ENCODE data around the gene SKIC8.

Gene SKIC8

DNA sequence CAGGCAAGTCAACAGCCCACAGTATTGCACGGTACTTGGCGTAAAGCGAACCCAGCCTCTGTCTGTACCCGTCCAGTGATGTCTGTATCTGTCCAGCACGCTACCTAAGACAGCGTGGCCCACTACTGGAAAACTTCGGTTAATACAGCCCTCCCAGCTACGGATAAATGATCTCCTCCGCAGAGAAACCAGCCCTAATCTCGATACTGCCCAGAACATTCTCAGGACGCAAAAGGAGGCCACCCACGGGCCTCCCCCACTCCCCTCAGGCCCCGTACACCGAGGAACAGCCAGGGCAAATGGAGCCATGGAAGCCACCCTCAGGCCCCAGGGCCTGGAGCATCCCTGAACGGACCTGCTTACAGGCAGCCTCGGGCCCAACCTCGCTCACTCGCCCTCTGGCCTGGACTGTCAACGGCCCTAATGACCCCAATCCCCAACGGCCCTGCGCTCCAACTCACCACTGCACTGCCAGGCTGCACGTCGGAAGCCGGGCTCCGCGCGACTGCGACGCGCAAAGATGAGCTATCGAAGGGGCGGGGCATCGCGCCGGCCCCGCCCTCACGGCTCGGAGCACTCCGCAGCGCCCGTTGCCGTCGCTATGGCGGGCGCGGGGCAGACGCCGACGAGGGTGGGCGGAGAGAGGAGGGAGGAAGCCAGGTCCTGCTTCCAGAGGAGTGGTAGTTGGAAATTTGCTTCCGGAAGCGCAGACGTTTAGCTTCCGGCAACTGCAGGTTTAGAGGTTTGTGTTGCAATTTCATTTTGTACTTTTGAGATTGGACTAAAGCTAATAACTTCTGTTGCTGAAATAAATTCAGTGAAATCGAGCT lies at the start of gene SKIC8:
TSS of gene SKIC8 (minus strand) at position 509 of the 830 bp plus-strand sequence. CDS start 3,923 bp downstream, outside the sequence.
- DNase-seq = peak; percentile 95

- DNase-seq = no peak
These were observed 48.5 kb upstream of the SKIC8 start for GRCh38 chr15:78347586-78348543.

DNA sequence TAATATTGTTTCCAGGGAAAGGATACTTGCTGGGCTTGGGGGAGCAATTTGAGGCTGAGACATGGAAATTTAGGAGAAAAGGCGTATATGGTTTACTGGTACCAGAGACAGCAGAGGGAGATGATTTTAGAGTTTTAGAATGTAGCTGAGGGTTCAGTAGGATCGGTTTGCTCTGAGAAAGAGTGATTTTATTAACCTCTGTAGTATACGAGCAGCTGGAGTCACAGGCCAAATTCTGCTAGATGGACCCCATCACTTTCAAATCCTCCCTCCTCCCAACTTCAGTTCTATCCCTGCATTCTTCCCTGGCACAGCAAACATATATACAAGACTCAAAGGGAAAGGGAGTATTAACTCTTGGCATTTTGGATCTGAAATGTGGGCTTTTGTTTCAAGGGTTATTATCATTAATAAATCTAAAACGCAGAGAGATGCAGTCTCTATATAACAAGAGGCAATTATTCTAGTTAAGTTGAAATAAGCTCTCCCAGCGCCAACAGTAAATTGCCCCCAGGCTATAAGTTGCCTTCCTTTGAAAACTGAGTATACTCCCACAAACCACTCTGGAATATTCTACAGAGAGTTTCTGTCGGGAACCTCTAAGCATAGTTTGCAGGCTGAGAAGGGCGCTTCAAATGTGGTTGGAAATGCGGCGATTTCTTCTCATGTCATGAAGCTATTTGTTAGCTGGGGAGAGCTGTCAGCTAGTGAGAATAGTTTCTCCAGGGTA lies 46.2 kb upstream of the SKIC8 start:
- DNase-seq = no peak

DNA sequence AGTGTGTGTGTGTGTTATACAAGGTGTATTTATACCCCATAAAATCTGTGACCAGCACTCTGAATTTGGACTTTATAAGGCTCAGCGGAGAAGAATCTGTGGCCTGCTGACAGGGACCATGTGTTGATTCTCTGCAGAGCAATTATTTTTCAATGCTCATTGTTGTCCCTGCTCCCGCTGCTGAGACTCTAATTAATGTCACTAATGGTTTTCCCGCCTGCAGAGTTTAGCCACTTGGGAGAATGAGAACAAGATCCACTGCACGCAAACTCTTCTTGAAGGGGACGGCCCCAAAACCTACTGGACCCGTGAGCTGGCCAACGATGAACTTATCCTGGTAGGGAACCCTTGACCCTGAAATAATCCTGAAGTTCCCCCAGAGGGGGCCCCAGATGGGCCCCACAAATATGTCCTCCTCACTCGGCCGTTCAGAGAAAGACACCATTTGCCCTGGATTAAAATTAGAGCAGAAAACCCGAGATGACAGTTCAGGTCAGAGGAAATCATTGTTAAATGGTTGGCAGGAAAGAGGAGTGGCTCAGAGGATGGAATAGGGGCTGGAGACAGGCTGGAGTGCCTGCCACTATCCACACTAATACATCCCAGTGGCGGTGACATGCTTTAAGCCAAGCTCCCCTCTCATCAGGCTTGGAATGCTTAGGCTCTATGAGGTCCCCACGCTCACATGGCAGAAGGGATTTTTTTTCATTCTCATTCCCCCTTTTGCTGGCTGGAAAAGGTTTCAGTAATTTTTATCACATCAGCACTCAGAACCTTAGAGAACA lies 44.1 kb upstream of the SKIC8 start:
- no peak for DNase-seq

DNA sequence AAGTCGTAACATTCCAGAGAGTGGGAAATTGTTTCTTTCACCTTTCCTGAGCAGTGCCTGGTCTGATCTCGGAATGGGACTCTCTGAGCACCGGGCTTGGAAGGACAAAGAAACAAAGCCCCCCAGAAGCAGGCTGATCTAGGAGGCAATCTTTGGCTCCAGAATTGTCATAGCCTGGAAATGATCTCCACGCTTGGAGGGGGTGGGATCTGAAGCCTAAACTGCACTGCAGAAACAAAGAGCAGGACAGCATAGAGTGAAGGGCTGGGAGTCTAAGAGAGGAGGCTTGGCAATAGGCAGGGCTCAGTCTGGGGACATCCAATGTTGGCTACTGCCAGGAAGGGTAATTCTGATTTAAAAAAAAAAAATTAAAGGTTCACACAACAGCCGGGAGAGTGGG lies 42.6 kb upstream of the SKIC8 start:
- no peak for DNase-seq

- DNase-seq = no peak
These were observed 41.9 kb upstream of the SKIC8 start for GRCh38 chr15:78341057-78341987.

DNA sequence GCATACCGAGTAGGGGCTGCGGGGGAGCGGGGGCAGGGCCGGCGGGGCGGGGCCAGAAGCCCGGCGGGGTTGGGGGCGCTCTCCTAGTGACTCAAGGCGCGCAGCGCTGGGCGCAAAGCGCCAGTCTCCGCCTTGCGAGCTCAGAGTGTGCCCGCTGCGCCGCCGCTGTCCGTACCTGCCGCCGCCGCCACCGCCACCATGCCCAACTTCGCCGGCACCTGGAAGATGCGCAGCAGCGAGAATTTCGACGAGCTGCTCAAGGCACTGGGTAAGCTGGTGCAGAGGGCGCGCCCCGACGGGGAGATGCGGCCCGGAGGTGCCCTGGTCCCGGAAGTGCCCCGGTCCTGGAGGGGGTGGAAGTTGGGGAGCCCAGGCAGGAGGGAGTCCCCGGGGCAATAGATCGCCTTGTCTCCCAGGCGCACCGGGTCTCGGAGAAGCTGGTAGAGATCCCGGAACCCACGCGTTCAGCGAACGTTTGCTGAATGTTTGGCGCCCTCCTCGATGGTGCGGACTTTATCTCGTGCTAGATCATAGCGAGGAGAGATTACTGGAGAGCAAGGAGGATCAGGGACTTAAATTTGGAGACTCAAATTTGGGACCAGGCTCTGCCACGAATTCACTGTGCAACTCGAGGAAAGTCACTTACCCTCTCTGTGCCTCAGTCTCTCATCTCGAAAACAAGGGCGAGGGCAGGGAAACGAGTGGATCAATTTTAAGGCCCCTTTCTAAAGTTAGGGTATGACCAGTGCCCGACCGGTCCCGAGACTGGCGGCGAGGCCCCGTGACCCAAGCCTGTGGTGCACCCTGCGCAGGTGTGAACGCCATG lies 41.0 kb upstream of the SKIC8 start, which contains the start of gene CRABP1:
TSS of gene CRABP1 (plus strand) at position 123 of the 826 bp plus-strand sequence. CDS start at position 199, 76 bp downstream.
- DNase-seq = no peak

- no peak for DNase-seq
These were observed 40.1 kb upstream of the SKIC8 start for GRCh38 chr15:78339559-78339958.

- no peak for DNase-seq
These were observed 39.4 kb upstream of the SKIC8 start for GRCh38 chr15:78338781-78339180.

- DNase-seq = no peak
These were observed 36.6 kb upstream of the SKIC8 start for GRCh38 chr15:78335985-78336384.

GRCh38 chr15:78334845-78335244 lies 35.4 kb upstream of the SKIC8 start:
- DNase-seq = no peak

- DNase-seq = no peak
These were observed 30.2 kb upstream of the SKIC8 start for GRCh38 chr15:78329625-78330024.

DNA sequence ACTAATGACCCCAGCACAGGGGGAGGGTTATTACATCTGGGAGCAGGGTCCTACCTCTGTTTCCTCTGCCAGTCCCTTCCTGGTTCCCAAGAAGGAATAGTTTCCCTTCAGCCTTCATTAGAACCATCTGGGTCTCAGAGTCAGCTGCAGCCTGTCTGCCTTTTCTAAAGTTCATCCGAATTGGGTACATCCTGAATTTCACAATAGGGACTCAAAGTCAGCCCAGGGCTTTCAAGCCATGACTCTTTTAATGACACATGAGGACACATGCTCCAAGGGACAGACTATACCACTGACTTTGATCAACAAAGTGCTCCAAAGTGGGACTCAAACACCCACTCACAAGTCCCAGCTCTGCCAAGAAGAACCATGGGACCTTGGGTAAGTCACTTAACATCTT lies 28.1 kb upstream of the SKIC8 start:
- DNase-seq = no peak

GRCh38 chr15:78325092-78325843 lies 25.9 kb upstream of the SKIC8 start:
- DNase-seq = no peak

- no peak for DNase-seq
These were observed 24.7 kb upstream of the SKIC8 start for GRCh38 chr15:78324144-78324543.

DNA sequence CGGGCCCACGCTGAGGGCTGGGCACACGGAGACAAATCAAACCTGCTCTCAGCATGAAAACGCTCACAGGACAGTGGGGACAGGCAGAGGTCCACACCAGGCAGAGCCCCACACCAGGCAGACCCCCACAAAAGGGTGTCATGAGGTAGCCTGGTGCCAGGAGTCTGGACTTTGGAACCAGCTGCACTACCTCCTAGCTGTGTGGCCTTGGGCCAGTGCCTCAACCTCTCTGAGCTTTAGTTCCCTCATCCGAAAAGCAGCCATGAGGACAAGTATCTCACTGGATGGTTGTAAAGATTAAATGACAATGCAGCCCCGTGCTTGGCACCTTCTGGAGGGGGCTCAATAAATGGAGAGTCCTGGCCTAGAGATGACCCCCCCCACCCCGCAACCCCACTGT lies 24.3 kb upstream of the SKIC8 start:
- DNase-seq = no peak

DNA sequence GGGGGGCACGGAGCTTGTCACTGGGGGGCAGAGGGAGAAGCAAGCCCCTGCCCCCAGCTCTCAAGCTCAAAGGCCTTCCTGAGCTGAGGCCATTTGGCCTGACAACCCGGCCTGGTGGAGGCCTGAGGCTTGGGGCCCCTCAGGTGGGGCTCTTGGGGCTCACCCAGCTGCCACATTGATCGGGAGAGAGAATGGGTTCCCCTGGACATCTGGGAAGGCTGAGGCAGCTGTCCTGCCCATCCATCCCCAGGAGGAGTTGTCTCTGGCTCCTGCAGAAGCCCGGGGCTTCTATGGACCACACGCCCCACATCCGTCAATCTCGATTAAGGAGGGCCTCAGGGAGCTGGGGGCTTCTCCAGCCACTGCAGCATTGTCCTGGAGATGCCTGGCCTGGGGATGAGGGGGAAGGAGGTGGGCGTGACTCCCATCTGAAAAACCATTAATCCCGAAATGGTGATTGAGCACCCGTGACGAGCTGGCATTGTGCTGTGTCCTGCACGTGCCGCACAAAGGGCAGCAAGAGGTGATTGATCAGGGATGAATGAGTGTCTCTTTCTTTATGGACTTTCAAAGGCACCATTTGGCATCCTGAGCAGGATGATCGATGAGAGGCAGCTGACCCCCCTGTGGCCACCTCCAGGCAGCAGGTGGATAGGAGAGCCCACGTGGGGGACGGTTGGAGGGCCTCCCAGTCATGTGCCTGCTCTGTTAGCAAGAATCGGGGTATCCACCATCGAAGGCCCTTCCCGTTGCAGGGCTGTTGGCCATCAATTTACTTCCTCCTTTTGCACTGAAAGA lies 23.5 kb upstream of the SKIC8 start:
- DNase-seq = no peak

DNA sequence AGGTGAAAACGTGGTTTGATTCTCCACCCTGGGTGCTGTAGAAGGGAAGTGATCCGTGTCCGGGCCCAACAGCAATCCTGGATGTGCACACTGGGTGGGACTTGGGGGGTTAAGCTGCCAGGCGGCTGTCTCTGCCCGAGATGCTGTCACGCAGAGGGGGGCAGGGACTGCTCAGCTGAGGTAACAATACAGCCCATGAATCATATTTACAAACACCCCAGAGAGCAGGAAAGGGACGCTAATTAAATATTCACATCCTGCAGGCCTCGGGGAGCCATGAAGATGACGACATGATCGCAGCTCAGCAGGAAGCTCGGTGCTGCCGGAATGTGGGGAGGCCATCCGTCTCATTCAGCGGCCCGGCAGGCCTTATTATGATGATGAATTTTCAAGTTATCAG lies 22.8 kb upstream of the SKIC8 start:
- DNase-seq = no peak

Measured in activated CD8-positive, alpha-beta memory T cell treated with anti-CD3 and anti-CD28 coated beads, Interleukin-2, amount 50 U/mL, for 48 hours (primary cell).